SHP77 treated with DMSO at 0.1 percent for 48 hours (cell line): ENCODE measurements around the gene PIK3AP1.
"Not testable (repeated sequence)": the region's sequence is repeated elsewhere in the genome, so short reads cannot be mapped to it uniquely, and the experiment has no call there.

ENCODE experiments used
- DNase-seq: peaks from one replicate; lab custom pipeline; 2025; lab: John Stamatoyannopoulos, UW

Gene PIK3AP1, protein sequence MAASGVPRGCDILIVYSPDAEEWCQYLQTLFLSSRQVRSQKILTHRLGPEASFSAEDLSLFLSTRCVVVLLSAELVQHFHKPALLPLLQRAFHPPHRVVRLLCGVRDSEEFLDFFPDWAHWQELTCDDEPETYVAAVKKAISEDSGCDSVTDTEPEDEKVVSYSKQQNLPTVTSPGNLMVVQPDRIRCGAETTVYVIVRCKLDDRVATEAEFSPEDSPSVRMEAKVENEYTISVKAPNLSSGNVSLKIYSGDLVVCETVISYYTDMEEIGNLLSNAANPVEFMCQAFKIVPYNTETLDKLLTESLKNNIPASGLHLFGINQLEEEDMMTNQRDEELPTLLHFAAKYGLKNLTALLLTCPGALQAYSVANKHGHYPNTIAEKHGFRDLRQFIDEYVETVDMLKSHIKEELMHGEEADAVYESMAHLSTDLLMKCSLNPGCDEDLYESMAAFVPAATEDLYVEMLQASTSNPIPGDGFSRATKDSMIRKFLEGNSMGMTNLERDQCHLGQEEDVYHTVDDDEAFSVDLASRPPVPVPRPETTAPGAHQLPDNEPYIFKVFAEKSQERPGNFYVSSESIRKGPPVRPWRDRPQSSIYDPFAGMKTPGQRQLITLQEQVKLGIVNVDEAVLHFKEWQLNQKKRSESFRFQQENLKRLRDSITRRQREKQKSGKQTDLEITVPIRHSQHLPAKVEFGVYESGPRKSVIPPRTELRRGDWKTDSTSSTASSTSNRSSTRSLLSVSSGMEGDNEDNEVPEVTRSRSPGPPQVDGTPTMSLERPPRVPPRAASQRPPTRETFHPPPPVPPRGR

DNA sequence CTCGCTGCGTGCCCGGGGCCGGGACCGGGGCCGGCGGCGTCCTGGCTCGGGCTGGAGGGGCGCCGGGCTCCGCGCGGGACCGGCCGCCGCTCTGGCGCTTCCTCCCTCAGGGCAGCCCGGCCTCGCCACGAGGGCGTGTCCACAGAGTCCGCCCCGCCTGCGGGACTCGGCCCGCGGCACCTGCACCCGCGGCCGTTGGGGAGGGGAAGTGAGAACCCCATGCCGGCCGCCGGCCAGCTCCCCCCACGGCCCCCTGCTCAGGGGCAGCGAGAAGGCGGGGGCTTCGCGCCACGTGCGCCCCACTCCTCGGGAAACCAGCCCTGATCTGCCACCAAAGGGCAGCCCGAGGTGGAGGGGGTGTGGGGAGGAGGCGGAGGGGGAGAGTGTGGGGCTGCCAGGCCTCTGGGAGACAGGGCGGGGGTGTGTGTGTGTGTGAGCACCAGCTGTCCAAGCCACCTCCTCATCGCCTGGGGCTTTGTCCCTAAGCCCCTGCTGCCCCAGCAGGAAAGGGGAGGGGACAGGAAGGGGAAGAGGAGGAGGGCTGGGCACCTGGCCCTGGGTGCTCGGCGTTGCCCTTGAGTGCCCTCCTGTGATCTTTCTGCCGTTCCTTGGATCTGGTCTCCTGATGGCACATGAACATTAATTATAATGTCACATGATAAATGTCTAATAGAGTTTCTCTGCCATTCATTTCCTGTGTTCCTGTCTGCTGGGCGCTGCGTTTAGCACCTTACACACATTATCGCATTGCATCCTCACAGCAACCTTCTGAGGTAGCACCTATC lies at the start of gene PIK3AP1:
Gene PIK3AP1, minus strand, starts transcription at position 93 of the 785 bp plus-strand sequence. CDS start 120 bp downstream, outside the sequence.
- DNase-seq, result peak; percentile 75

DNA sequence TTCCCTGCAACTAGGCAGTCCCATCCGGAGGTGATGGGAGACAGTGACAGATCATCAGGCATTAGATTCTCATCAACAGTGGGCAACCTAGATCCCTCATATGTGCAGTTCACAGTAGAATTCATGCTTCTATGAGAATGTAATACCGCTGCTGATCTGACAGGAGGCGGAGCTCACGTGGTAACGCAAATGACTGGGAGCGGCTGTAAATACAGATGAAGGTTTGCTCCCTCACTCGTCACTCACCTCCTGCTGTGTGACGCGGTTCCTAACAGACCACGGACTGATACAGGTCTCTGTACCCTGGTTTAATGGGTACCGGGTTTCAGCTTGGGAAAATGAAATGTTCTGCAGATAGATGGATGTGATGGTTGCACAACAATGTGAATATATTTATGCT lies 47.8 kb upstream of the PIK3AP1 start:
- DNase-seq, result no peak

DNA sequence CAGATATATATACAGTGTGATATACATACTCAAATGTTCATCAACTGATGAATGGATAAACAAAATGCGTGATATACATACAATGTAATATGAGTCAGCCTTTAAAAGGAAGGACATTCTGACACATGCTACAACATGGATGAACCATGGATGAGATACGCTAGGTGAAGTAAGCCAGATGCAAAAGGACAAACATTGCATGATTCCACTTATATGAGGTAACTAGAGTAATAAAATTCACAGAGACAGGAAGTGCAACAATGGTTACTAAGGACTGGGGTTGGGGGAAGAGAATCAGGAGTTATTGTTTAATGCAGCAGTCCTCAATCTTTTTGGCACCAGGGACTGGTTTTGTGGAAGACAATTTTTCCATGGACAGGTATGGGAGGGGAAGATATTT lies 47.3 kb upstream of the PIK3AP1 start:
- no peak for DNase-seq

DNA sequence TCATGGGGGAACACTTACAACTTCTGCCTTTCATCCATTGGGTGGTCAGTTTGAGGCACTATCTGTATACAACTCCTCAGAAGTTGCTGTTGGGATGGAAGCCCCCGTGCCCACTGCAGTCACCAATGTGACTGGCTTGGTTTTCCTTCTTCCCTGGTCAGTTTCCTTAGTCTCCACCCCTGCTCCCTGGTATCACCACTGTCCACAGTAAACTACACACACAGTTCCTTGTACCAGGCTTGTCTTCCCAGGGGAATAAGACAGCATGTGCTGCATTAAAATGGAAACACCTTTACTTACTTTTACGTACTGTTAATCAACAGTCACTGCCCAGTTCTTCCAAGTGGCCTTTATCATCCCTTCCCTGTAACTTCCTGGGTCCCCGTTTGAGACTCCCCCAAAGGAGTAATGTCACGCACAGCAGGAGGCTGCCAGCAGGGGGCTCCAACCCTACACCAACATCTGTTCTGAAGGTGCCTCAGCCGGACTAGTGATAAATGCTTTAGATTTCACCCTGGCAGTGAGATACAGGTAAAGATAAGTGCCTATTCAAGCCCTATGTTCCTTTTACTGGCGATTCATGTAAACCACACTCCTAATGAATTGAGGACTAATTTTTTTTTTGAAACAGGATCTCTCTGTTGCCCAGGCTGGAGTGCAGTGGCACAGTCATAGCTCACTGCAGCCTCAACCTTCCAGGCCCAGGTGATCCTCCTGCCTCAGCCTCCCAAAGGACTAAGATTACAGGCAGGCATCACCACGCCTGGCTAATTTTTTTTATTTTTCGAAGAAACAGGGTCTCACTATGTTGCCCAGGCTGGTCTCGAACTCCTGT lies 45.3 kb upstream of the PIK3AP1 start:
- DNase-seq, result peak; percentile 10

DNA sequence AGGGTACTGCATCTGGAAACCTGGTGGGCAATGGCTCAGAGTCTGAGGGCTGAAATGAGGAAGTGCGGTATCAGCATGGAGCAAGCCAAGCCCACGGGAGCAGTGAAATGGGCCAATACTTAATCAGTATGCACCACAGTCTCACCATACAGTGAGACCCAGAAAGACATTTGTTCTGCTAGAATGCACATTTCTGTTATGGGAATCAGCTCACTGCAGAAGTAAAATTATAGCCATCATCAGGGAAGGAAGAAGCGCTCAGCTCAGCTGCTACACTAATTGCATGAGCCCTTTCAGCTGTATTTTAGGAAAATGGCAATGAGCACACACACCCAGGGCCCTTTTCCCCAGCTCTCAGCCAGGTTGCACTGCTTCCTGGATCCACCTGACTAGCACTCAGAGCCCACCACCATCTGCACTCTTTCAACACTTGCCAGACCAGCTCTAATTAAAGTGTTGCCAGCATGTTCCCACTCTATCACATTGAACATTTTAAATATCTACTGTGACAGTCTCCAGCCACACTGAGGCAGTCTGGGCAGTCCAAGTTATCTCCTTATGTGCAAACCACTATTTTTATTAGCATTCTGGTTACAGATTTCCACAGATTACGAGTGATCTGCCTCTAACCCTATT lies 44.2 kb upstream of the PIK3AP1 start:
- no peak for DNase-seq

DNA sequence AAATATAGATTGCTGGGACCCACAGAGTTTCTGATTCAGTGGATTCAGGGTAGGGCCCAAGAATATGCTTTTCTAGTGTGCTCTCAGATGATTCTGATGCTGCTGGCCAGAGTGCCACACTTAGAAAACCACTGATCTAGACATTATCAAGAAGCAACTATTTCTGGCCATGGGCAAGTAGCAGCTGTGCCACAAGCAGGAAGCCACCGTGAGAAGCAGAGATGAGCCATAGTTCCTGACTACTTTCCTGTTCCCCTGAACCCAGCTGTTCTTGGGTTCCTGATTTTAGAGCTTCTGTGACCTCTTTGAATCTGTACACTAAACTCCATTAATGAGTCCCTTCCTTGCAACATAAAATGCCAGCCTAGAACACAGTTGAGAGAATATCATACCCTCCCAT lies 38.1 kb upstream of the PIK3AP1 start:
- DNase-seq, result no peak

DNA sequence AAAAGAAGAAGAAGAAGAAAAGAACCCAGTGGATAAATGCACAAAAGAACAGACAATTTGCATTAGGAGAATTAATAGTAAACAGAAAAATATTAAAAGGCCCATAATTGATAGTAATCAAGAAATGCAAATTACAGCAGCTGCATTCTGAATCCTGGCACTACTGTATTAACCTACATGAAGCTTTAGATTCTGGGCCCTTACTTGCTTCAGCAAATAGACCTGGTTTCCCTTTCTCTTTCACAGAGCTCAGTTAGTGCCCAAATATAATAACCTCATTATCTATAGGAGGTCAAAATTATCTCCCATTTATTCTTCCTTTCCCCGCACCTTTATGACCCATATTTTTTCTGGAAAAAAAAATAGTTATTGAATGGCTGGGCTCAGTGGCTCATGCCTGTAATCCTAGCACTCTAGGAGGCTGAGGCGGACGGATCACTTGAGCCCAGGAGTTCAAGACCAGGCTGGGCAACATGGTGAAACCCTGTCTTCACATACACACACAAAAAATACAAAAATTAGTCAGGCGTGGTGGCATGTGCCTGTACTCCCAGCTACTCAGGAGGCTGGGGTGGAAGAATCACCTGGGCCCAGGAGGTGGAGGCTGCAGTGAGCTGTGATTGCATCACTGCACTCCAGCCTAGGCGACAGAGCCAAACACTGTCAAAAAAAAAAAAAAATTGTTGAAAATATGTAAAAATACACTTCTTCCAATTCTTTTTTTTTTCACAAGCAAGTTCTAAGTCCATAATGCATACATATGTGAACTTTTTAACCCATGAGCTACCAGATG lies 36.0 kb upstream of the PIK3AP1 start:
- no peak for DNase-seq

DNA sequence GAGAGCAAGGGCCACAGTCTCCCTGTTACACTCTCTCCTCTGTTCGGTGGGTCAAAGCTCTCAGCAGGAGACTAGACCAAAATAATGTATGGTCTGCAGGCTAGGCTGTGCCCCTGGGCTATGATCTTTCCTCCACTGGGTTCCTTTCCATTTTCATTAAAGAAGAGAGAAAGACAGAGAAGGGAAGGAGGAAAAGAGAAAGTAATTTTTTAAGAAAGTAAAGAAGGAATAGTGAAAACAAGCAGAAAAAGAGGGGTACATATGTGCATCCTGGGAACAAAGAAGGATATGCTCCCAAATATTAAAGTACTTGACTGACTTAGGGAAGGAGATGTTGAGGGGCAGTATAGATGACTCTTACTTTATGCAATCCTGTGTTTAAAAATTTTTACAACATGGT lies 33.6 kb upstream of the PIK3AP1 start:
- no peak for DNase-seq

DNA sequence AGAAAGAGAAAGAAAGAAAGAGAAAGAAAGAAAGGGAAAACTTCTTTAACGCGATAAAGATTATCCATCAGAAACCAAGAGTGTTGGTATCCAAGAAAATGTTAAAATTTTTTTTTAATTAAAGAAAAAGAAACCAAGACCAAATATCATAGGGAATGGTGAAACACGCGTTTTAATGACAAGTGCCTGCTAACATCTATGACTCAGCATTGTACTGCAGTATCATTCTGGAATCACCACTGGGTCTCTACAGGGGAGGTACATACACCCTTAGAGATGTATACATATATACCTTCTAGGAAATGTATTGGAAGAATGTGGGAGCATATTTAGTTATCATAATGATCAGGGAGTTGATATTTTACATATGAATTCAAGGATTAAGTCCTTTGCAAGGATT lies 32.1 kb upstream of the PIK3AP1 start:
- DNase-seq, result no peak

DNA sequence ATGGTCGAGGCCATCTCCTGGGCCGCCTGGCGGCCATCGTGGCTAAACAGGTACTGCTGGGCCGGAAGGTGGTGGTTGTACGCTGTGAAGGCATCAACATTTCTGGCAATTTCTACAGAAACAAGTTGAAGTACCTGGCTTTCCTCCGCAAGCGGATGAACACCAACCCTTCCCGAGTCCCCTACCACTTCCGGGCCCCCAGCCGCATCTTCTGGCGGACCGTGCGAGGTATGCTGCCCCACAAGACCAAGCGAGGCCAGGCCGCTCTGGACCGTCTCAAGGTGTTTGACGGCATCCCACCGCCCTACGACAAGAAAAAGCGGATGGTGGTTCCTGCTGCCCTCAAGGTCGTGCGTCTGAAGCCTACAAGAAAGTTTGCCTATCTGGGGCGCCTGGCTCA lies 30.0 kb upstream of the PIK3AP1 start:
- DNase-seq, result not testable (repeated sequence)

DNA sequence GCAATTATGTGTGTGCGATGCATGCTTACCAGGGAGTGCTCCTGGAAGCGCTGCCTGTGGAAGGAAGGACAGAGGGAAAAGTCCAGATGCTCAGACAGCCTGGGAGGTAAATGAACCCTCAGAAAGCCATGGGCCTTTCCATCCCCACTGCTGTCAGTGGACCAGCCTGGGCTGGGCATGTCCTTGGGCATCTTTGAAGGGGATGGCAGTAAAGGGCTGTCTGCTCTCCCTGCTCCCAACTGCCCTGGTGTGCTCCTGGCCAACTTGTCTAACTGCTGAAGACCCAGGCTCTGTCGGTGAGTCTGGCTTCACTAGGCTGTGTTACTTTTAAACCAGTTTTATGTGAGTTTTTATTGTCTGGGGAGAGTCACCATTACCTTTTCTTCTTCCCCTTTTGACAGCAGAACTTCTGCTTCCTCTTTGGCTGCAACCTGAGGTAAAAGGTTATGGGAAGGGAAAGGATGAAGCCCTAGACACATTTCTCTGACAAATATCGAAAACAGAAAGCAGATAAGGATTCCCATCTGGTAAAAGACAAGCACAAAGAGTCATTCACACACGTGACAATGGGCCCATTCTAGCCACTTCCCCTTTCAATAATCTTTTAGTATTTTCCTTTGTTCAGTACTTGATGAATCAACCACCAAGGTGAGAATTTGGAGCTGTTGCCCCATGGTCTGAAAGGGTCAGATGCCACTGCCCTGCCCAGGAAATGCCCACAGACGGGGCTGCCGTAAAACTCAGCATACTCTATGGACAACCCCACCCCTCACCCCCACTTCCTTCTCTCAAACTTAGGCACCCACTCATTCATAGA lies 27.6 kb upstream of the PIK3AP1 start:
- no peak for DNase-seq

DNA sequence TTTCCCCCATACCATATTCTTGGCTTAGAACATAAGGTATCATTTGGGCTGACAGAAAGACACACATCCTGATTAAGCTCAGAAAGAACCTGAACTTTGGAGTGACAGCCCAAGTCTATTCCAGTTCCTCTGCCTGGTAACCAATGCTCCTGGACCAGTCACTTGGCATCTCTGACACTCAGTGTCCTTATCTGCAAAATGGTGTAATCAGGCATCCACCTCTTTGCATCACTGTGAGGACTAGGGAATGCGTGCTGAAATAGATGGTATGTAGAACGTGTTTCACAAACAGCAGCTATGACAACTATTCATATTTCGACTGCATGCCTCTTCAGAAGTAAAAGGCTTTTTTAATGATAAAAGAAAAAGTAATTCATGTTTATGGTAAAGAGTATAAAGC lies 26.2 kb upstream of the PIK3AP1 start:
- no peak for DNase-seq

DNA sequence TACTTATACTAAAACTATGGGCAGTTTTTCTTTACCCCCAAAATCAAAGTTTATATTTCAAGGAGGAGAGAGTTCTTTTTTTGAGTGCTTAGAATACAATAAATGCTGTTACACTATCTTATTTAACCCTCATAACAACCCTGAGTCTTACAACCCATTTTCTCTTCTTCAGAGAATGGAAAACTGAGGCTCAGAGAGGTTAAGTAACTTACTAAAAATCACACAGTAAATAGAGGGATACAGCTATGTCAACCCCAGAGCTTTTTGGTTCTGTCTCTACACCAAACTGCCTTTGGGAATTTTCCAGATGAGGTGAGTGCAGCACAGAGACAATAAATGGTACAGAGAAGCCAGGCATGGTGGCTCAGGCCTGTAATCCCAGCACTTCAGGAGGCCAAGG lies 25.6 kb upstream of the PIK3AP1 start:
- no peak for DNase-seq

DNA sequence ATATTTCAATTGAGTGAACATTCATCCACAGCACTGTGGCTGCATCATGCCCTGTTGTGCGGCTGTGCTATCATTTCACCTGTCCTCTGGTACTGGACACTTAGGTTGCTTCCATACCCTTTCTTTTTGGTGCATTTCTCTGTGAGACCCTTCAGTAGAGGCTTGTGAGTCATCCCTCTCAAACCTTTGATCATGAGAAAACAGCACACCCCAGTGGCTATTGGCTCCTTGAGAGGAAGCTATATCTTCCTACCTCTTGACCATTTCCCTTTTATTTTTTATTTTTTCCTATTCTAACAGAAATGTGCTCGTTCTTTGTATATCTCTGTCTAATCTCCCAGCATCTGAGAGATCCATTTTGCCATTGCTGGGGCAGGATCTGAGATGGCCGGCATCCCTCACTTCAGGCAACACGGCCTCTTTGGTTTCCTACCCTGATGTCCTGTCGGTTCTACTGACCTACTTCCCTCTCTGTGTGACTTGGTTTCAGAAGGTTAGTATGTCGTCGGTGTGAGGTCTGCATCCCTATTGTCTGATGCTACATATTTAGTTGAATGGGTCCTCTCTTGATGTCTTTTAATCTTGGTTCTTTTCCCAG lies 23.8 kb upstream of the PIK3AP1 start:
- DNase-seq, result no peak

DNA sequence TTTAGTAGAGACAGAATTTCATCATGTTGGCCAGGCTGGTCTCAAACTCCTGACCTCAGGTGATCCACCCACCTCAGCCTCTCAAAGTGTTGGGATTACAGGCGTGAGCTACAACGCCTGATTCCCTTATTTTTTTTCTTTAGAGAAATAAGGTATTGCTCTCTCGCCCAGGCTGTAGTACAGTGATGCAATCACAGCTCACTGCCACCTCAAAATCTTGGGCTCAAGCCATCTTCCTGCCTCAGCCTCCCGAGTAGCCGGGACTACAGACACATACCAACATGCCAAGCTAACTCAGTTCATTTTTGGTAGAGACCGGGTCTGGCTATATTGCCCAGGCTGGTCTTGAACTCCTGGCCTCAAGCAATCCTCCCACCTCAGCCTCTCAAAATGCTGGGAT lies 21.2 kb upstream of the PIK3AP1 start:
- not testable (repeated sequence) for DNase-seq

DNA sequence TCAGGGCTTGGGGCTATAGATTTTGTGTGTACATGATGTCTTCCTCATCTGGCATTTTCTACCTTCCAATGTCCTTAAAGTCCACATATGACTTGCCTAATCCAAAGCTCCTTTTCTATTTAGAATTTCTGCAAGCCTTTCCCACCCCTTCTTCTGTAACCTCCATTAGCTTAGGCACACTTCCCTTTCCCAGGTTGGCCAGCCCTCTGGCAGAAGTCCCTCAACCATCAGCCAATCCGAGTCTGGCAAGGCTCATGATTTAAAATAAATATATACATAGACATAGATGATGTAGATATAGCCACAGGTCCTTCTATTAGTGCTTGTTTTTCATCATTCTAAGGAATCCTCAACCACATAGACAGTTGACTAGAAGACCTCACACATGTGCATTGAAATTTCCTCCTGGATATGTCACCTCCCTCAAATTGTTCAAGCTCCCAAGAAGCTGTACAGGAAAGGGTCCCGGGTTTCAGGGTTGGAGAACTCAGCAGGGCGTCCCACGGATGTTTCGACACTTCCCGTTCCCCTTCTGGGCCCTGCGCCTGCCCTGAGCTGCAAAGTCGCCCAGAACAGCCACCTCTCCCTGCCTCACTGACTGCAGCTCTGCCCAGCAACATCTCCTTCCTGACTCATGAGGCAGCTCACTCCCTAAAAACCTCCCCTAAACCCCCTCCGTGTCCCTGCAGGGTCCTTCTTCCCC lies 20.4 kb upstream of the PIK3AP1 start:
- no peak for DNase-seq

DNA sequence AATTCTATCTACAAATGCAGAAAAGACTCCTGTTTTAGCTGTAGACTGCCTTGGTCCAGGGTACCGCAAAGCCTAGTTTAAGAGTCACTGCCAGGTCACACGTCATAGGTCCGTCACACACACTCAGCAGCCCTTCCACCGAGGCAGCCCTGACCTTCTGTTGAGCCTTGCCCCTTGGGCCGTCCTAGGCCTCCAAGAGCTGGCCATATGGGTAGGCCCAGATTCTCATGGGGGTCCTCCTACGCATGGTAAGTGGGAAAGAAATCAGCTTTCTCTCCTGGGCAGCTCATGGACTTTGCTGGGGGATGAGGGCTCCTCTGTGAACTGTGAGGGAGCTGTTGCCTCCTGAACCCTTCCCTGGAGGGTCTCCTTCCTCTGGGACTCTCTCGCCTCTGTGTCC lies 19.8 kb upstream of the PIK3AP1 start:
- DNase-seq, result no peak

DNA sequence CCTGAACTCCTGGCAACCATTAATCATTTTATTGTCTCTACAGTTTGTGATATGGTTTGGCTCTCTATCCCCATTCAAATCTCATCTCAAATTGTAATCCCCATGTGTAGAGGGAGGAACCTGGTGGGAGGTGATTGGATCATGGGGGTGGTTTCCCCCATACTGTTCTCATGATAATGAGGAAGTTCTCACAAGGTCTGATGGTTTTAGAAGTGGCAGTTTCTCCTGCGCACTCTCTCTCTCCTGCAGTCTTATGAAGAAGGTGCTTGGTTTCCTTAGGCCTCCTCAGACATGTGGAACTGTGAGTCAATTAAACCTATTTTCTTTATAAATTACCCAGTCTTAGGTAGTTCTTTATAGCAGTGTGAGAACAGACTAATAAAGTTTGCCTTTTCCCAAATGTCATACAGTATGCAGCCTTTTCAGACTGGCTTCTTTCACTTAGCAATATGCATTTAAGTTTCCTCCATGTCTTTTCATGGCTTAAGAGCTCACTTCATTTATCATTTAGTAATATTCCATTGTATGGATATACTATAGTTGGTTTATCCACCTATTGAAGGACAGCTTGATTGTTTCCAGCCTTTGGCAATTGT lies 17.1 kb upstream of the PIK3AP1 start:
- not testable (repeated sequence) for DNase-seq
